OCI-LY7 (cell line): ENCODE data around the gene ACTBL2.

ENCODE experiments used
- EZH2phosphoT487 ChIP-seq: fragments of 200-600 bp; sonication (generic); IDR thresholded peaks from 2 replicates; pipeline ENCODE4 v1.6.1; 2018; ENCODE audit warnings: low read depth, borderline replicate concordance, mild to moderate bottlenecking, mixed run types, antibody characterized with exemption, low read length, moderate library complexity, mixed read lengths
- TF ChIP-seq, protein P1 (sequence below): fragments of 200-600 bp; sonication (generic); conservative IDR thresholded peaks from 2 replicates; pipeline ENCODE4 v1.5.1; 2014; ENCODE audit warnings: mild to moderate bottlenecking, antibody characterized with exemption, low read length, moderate library complexity, mixed read lengths

DNA sequence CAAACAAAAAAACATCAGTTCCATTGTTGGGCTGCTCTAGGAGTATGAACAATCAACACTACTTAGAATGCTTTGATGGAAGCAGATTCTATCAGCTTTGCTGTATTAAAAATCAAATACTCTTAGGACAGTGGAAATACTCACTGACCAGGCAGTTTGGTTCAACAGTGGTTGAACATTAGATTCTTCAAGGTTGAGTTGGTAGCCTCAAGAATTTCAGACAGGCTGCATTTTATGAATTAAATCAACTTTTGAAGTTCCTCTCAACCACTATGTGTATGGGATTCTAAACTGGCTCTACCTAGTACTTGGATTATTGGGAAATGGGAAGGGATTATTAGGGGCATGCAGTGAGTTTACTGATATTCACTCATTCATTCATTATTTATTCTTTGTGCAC lies 35.0 kb downstream of the ACTBL2 start:
- TF ChIP-seq, protein P1, sequence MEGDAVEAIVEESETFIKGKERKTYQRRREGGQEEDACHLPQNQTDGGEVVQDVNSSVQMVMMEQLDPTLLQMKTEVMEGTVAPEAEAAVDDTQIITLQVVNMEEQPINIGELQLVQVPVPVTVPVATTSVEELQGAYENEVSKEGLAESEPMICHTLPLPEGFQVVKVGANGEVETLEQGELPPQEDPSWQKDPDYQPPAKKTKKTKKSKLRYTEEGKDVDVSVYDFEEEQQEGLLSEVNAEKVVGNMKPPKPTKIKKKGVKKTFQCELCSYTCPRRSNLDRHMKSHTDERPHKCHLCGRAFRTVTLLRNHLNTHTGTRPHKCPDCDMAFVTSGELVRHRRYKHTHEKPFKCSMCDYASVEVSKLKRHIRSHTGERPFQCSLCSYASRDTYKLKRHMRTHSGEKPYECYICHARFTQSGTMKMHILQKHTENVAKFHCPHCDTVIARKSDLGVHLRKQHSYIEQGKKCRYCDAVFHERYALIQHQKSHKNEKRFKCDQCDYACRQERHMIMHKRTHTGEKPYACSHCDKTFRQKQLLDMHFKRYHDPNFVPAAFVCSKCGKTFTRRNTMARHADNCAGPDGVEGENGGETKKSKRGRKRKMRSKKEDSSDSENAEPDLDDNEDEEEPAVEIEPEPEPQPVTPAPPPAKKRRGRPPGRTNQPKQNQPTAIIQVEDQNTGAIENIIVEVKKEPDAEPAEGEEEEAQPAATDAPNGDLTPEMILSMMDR, result no peak
- TF ChIP-seq EZH2phosphoT487, result no peak
